HCT116 (cell line): ENCODE results near the gene PPP2R3A.

ENCODE experiments used
- ZBTB33 ChIP-seq: IDR thresholded peaks from 2 replicates; pipeline ENCODE4 v1.6.1; 2011; ENCODE audit warnings: mild to moderate bottlenecking, low read length, moderate library complexity; ENCODE audit not compliant: insufficient replicate concordance; ENCODE audit errors: extremely low read depth
- TF ChIP-seq, protein P1 (sequence below), 3 experiments: fragments of 200-600 bp in 1 of 3; sonication (generic) in 1 of 3; IDR thresholded peaks in 2 of 3; conservative IDR thresholded peaks in 1 of 3; 2 replicates each; pipeline ENCODE4 v1.5.1; 2012 to 2017; ENCODE audit warnings: low read depth in 2 of 3, low read length in 2 of 3, antibody characterized with exemption in 1 of 3, borderline replicate concordance in 1 of 3, control low read depth in 1 of 3, mild to moderate bottlenecking in 1 of 3, mixed read lengths in 1 of 3, mixed run types in 1 of 3, moderate library complexity in 1 of 3; ENCODE audit not compliant: insufficient read depth in 1 of 3

DNA sequence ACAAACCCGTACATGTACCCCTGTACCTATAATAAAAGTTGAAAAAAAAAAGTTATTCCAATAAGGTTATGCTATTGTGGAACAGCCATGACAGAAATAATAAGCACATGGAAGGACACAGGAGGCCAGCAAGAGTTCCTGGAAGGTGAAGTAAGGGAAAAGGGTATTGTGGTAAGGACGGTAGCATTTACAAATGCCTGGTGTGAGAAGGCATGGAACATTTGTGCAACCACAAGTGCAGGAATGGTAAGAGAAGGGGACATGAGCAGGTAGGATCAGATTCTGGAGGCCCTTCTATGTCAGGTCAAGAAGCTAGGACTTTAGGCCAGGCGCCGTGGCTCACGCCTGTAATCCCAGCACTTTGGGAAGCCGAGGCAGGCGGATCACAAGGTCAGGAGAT, 82.5 kb downstream of the PPP2R3A start:
- no peak for TF ChIP-seq ZBTB33
- TF ChIP-seq, protein P1, sequence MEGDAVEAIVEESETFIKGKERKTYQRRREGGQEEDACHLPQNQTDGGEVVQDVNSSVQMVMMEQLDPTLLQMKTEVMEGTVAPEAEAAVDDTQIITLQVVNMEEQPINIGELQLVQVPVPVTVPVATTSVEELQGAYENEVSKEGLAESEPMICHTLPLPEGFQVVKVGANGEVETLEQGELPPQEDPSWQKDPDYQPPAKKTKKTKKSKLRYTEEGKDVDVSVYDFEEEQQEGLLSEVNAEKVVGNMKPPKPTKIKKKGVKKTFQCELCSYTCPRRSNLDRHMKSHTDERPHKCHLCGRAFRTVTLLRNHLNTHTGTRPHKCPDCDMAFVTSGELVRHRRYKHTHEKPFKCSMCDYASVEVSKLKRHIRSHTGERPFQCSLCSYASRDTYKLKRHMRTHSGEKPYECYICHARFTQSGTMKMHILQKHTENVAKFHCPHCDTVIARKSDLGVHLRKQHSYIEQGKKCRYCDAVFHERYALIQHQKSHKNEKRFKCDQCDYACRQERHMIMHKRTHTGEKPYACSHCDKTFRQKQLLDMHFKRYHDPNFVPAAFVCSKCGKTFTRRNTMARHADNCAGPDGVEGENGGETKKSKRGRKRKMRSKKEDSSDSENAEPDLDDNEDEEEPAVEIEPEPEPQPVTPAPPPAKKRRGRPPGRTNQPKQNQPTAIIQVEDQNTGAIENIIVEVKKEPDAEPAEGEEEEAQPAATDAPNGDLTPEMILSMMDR (IDR thresholded peaks at IDR 0.05 in 2 of 3, conservative IDR thresholded peaks at IDR 0.05 in 1 of 3; ENCODE audit: borderline replicate concordance in 1 of 3, insufficient read depth in 1 of 3, low read depth in 2 of 3, low read length in 2 of 3), result no peak
